ENCODE results near the gene RANBP9. TPM values are rescaled to one million over a fixed set of nuclear protein-coding genes. Genes with fewer than 3 reads are reported as not detected.

RANBP9 gene
- total RNA-seq, 1 experiment from 2014 or later, result 57.4 TPM

- no TSS peak for BruUV-seq (replicated peaks)
- CTCF ChIA-PET, result no interaction called here
Measured at GRCh38 chr6:13671548-13672127, 40.0 kb downstream of the RANBP9 start.

GRCh38 chr6:13669476-13669875 is 42.2 kb downstream of the RANBP9 start:
- POLR2A ChIA-PET (ENCODE audit: low non-redundant PET), result no interaction called here
- Histone ChIP-seq H3K27me3 (replicated peaks; ENCODE audit: insufficient read depth, low read depth, low read length, poor library complexity) (no peaks in the 10 kb centered on the region), H3K36me3 (ENCODE audit: insufficient read depth, low read length, poor library complexity, severe bottlenecking) (no peaks in the 10 kb centered on the region), H3K27ac (ENCODE audit: low read depth, low read length, poor library complexity, severe bottlenecking) (no peak overlapping the region), H3K4me1 (ENCODE audit: insufficient read depth, low read length, poor library complexity, severe bottlenecking) (no peaks in the 10 kb centered on the region), H3K4me3 (ENCODE audit: low read depth, low read length, poor library complexity, severe bottlenecking) (no peak overlapping the region), H3K9me3 (ENCODE audit: low read depth, low read length, poor library complexity, severe bottlenecking) (peaks cover 16% of the 10 kb centered on the region)
- TF ChIP-seq CTCF (conservative IDR thresholded peaks at IDR 0.05; ENCODE audit: low read depth, low read length), result no peak
- TF ChIP-seq EZH2 (IDR thresholded peaks at IDR 0.05; ENCODE audit: borderline replicate concordance, low read depth, low read length, poor library complexity, severe bottlenecking), result no peak
- no TSS peak for BruUV-seq (replicated peaks)
- CTCF ChIA-PET, result no interaction called here
- intact Hi-C loops (cut with micrococcal nuclease; ENCODE audit: unreplicated experiment), result no loop called here
- no peak for DNase-seq (ENCODE audit: low spot score)

More at GRCh38 chr6:13671548-13672127, 40.0 kb downstream of the RANBP9 start:
- no peak for DNase-seq (ENCODE audit: low spot score)
- Histone ChIP-seq H3K27ac (ENCODE audit: low read depth, low read length, poor library complexity, severe bottlenecking) (no peak overlapping the region), H3K4me1 (ENCODE audit: insufficient read depth, low read length, poor library complexity, severe bottlenecking) (peaks cover 4% of the 10 kb centered on the region), H3K27me3 (replicated peaks; ENCODE audit: insufficient read depth, low read depth, low read length, poor library complexity) (no peaks in the 10 kb centered on the region), H3K36me3 (ENCODE audit: insufficient read depth, low read length, poor library complexity, severe bottlenecking) (no peaks in the 10 kb centered on the region), H3K4me3 (ENCODE audit: low read depth, low read length, poor library complexity, severe bottlenecking) (no peak overlapping the region), H3K9me3 (ENCODE audit: low read depth, low read length, poor library complexity, severe bottlenecking) (peaks cover 16% of the 10 kb centered on the region)
- intact Hi-C loops (cut with micrococcal nuclease; ENCODE audit: unreplicated experiment), result no loop called here
- TF ChIP-seq CTCF (conservative IDR thresholded peaks at IDR 0.05; ENCODE audit: low read depth, low read length), result no peak
- POLR2A ChIA-PET (ENCODE audit: low non-redundant PET), result no interaction called here

- H3K27me3 ChIP-seq (replicated peaks; ENCODE audit: insufficient read depth, low read depth, low read length, poor library complexity), result no peaks in the 10 kb centered on the region
- no peaks in the 10 kb centered on the region for H3K36me3 ChIP-seq (ENCODE audit: insufficient read depth, low read length, poor library complexity, severe bottlenecking)
- BruUV-seq (replicated peaks), result no TSS peak
- DNase-seq (ENCODE audit: low spot score), result no peak
- H3K27ac ChIP-seq (ENCODE audit: low read depth, low read length, poor library complexity, severe bottlenecking), result no peak overlapping the region
- POLR2A ChIA-PET (ENCODE audit: low non-redundant PET), result no interaction called here
- H3K9me3 ChIP-seq (ENCODE audit: low read depth, low read length, poor library complexity, severe bottlenecking), result peaks cover 16% of the 10 kb centered on the region
- no peak overlapping the region for H3K4me3 ChIP-seq (ENCODE audit: low read depth, low read length, poor library complexity, severe bottlenecking)
- H3K4me1 ChIP-seq (ENCODE audit: insufficient read depth, low read length, poor library complexity, severe bottlenecking), result no peaks in the 10 kb centered on the region
- CTCF ChIA-PET, result no interaction called here
- intact Hi-C loops (cut with micrococcal nuclease; ENCODE audit: unreplicated experiment), result no loop called here
- TF ChIP-seq EZH2 (IDR thresholded peaks at IDR 0.05; ENCODE audit: borderline replicate concordance, low read depth, low read length, poor library complexity, severe bottlenecking) (no peak), CTCF (conservative IDR thresholded peaks at IDR 0.05; ENCODE audit: low read depth, low read length) (no peak)
Measured at GRCh38 chr6:13668291-13668928, 43.2 kb downstream of the RANBP9 start.
